HepG2 (cell line): ENCODE measurements around the gene SSNA1. TPM values are rescaled to one million over a fixed set of nuclear protein-coding genes. Genes with fewer than 3 reads are reported as not detected.

Source experiments
- MEIS1 ChIP-seq: sonication (generic); formaldehyde crosslinking; IDR thresholded peaks from 2 replicates; pipeline ENCODE4 v1.9.0; 2021; ENCODE audit warnings: mild to moderate bottlenecking, missing genetic modification reagents, moderate library complexity, borderline replicate concordance
- NFATC3 ChIP-seq: sonication (generic); formaldehyde crosslinking; IDR thresholded peaks from 2 replicates; pipeline ENCODE4 v1.5.1; 2020; ENCODE audit warnings: mild to moderate bottlenecking, missing genetic modification reagents
- ZNF451 ChIP-seq: sonication (generic); formaldehyde crosslinking; IDR thresholded peaks from 2 replicates; pipeline ENCODE4 v1.5.0; 2020; ENCODE audit warnings: mild to moderate bottlenecking, missing genetic modification reagents
- ZNF563 ChIP-seq: sonication (generic); formaldehyde crosslinking; IDR thresholded peaks from 2 replicates; pipeline ENCODE4 v1.8.0; 2022; ENCODE audit warnings: mild to moderate bottlenecking, moderate library complexity, missing genetic modification reagents
- ZNF598 ChIP-seq: sonication (generic); formaldehyde crosslinking; IDR thresholded peaks from 2 replicates; pipeline ENCODE4 v1.5.1; 2020; ENCODE audit warnings: mild to moderate bottlenecking, missing genetic modification reagents, borderline replicate concordance
- ZNF775 ChIP-seq: sonication (generic); formaldehyde crosslinking; IDR thresholded peaks from 2 replicates; pipeline ENCODE4 v1.4.0; 2020; ENCODE audit warnings: missing genetic modification reagents, mild to moderate bottlenecking, moderate library complexity, borderline replicate concordance
- ZNF780A ChIP-seq: sonication (generic); formaldehyde crosslinking; IDR thresholded peaks from 2 replicates; pipeline ENCODE4 v1.8.0; 2022; ENCODE audit warnings: mild to moderate bottlenecking, missing genetic modification reagents, moderate library complexity
- ZNF83 ChIP-seq: sonication (generic); formaldehyde crosslinking; IDR thresholded peaks from 2 replicates; pipeline ENCODE4 v1.4.0; 2020; ENCODE audit warnings: missing genetic modification reagents, mild to moderate bottlenecking, borderline replicate concordance
- polyA plus RNA-seq, 8 experiments: library from polyadenylated mRNA; depleted of rRNA in 3 of 8; stranded (reverse) in 7 of 8; unstranded in 1 of 8; fragments of >200 nt; fragmentation: Illumina TruSeq in 4 of 8; extraction: Trizol in 4 of 8; gene quantifications; 2 replicates each; pipeline versions ENCODE4 v1.2.1 to v1.2.3, GENCODE V29; 2011 to 2016; ENCODE audit warnings: low read depth in 4 of 8, missing spikeins in 1 of 8, mixed read lengths in 1 of 8; ENCODE audit not compliant: insufficient read depth in 1 of 8
- total RNA-seq, 5 experiments: library from RNA; depleted of rRNA; stranded (reverse); fragments of >200 nt; fragmentation: Illumina TruSeq; extraction: Trizol; gene quantifications; 2 replicates each; pipeline ENCODE4 v1.2.3, GENCODE V29; 2016; ENCODE audit warnings: low read depth in 1 of 5
- TF ChIP-seq, protein P1 (sequence below): sonication (generic); formaldehyde crosslinking; IDR thresholded peaks from one replicate; pipeline ENCODE4 v1.5.1; 2020; ENCODE audit warnings: mild to moderate bottlenecking, missing genetic modification reagents; ENCODE audit errors: not compliant biosample characterization
- TF ChIP-seq, protein P2 (sequence below): sonication (generic); formaldehyde crosslinking; IDR thresholded peaks from 2 replicates; pipeline ENCODE4 v1.5.1; 2020; ENCODE audit warnings: mild to moderate bottlenecking, missing genetic modification reagents, moderate library complexity

Gene SSNA1
- total and polyA plus RNA-seq, 2 of the 13 experiments (the other 11 are each of a cell fraction or from before 2014, with no cell fraction given): 35.9 to 49.4 TPM

DNA sequence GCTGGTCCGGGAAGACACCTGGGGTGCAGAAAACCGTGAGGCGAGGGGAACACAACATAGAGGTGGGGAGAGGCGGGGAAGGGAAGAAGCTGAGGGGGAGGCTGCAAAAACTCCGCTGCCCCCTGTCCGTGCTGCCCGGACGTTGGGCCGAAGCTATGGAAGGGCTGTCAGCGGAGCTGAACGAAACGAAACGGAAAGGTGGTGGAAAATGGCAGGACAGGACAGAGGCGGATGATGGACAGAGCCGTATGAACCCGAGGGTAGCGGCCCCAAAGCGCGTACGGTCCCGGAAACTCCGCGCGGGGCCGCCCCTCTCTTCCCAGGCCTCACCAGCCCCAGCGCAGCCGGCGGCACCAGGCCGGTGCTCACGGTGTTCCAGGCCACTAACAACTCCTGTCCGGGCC, 388 bp upstream of the SSNA1 start (continued):
- no peak for TF ChIP-seq MEIS1 (CRISPR knock-in tag)
- no peak for TF ChIP-seq ZNF775 (CRISPR knock-in tag)
- TF ChIP-seq NFATC3 (CRISPR knock-in tag): 0 out of 2 replicates have a peak, but pooled peaks have one; percentile 48
- 0 out of 2 replicates have a peak, but pooled peaks have one; percentile 36 for TF ChIP-seq ZNF780A (CRISPR knock-in tag)
- TF ChIP-seq, protein P1, sequence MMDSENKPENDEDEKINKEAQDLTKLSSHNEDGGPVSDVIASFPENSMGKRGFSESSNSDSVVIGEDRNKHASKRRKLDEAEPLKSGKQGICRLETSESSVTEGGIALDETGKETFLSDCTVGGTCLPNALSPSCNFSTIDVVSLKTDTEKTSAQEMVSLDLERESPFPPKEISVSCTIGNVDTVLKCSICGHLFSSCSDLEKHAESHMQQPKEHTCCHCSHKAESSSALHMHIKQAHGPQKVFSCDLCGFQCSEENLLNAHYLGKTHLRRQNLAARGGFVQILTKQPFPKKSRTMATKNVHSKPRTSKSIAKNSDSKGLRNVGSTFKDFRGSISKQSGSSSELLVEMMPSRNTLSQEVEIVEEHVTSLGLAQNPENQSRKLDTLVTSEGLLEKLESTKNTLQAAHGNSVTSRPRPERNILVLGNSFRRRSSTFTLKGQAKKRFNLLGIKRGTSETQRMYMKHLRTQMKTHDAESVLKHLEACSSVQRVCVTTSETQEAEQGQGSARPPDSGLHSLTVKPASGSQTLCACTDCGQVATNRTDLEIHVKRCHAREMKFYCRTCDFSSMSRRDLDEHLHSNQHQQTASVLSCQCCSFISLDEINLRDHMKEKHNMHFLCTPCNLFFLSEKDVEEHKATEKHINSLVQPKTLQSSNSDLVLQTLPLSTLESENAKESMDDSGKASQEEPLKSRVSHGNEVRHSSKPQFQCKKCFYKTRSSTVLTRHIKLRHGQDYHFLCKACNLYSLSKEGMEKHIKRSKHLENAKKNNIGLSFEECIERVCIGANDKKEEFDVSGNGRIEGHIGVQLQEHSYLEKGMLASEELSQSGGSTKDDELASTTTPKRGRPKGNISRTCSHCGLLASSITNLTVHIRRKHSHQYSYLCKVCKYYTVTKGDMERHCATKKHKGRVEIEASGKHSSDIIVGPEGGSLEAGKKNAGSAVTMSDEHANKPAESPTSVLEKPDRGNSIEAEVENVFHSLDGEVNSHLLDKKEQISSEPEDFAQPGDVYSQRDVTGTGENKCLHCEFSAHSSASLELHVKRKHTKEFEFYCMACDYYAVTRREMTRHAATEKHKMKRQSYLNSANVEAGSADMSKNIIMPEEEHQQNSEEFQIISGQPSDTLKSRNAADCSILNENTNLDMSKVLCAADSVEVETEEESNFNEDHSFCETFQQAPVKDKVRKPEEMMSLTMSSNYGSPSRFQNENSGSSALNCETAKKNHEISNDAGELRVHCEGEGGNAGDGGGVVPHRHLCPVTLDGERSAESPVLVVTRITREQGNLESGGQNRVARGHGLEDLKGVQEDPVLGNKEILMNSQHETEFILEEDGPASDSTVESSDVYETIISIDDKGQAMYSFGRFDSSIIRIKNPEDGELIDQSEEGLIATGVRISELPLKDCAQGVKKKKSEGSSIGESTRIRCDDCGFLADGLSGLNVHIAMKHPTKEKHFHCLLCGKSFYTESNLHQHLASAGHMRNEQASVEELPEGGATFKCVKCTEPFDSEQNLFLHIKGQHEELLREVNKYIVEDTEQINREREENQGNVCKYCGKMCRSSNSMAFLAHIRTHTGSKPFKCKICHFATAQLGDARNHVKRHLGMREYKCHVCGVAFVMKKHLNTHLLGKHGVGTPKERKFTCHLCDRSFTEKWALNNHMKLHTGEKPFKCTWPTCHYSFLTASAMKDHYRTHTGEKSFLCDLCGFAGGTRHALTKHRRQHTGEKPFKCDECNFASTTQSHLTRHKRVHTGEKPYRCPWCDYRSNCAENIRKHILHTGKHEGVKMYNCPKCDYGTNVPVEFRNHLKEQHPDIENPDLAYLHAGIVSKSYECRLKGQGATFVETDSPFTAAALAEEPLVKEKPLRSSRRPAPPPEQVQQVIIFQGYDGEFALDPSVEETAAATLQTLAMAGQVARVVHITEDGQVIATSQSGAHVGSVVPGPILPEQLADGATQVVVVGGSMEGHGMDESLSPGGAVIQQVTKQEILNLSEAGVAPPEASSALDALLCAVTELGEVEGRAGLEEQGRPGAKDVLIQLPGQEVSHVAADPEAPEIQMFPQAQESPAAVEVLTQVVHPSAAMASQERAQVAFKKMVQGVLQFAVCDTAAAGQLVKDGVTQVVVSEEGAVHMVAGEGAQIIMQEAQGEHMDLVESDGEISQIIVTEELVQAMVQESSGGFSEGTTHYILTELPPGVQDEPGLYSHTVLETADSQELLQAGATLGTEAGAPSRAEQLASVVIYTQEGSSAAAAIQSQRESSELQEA (CRISPR knock-in tag): peak; percentile 30
- TF ChIP-seq ZNF598: peak; percentile 70; the same call in 1 of the 2 replicates
- no peak for TF ChIP-seq ZNF451 (CRISPR knock-in tag)
- no peak for TF ChIP-seq ZNF83 (CRISPR knock-in tag)
- 0 out of 2 replicates have a peak, but pooled peaks have one; percentile 0 for TF ChIP-seq ZNF563 (CRISPR knock-in tag)
- TF ChIP-seq, protein P2, sequence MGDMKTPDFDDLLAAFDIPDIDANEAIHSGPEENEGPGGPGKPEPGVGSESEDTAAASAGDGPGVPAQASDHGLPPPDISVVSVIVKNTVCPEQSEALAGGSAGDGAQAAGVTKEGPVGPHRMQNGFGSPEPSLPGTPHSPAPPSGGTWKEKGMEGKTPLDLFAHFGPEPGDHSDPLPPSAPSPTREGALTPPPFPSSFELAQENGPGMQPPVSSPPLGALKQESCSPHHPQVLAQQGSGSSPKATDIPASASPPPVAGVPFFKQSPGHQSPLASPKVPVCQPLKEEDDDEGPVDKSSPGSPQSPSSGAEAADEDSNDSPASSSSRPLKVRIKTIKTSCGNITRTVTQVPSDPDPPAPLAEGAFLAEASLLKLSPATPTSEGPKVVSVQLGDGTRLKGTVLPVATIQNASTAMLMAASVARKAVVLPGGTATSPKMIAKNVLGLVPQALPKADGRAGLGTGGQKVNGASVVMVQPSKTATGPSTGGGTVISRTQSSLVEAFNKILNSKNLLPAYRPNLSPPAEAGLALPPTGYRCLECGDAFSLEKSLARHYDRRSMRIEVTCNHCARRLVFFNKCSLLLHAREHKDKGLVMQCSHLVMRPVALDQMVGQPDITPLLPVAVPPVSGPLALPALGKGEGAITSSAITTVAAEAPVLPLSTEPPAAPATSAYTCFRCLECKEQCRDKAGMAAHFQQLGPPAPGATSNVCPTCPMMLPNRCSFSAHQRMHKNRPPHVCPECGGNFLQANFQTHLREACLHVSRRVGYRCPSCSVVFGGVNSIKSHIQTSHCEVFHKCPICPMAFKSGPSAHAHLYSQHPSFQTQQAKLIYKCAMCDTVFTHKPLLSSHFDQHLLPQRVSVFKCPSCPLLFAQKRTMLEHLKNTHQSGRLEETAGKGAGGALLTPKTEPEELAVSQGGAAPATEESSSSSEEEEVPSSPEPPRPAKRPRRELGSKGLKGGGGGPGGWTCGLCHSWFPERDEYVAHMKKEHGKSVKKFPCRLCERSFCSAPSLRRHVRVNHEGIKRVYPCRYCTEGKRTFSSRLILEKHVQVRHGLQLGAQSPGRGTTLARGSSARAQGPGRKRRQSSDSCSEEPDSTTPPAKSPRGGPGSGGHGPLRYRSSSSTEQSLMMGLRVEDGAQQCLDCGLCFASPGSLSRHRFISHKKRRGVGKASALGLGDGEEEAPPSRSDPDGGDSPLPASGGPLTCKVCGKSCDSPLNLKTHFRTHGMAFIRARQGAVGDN: no peak
